A549 (cell line): ENCODE results near the gene C1QTNF7.

Source experiments
- BCL3 ChIP-seq: fragments of >200 bp; sonication (Bioruptor Twin); formaldehyde crosslinking; IDR thresholded peaks from 3 replicates; pipeline ENCODE4 v1.6.1; 2016
- CTCF ChIP-seq: fragments of >200 bp; sonication (Bioruptor Twin); formaldehyde crosslinking; IDR thresholded peaks from 3 replicates; pipeline ENCODE4 v1.5.1; 2016
- ELK1 ChIP-seq: fragments of 150-350 bp; IDR thresholded peaks from 2 replicates; pipeline ENCODE4 v1.6.1; 2014; ENCODE audit warnings: low read depth, mild to moderate bottlenecking, low read length
- POLR2A ChIP-seq: IDR thresholded peaks from 2 replicates; pipeline ENCODE4 v1.6.1; 2012; ENCODE audit warnings: mild to moderate bottlenecking, low read length
- REST ChIP-seq: fragments of 200-600 bp; sonication (generic); IDR thresholded peaks from 2 replicates; pipeline ENCODE4 v1.6.1; 2016; ENCODE audit warnings: antibody characterized with exemption, mild to moderate bottlenecking, moderate library complexity
- TF ChIP-seq, protein P1 (sequence below): IDR thresholded peaks from 2 replicates; pipeline ENCODE4 v1.6.1; 2012

GRCh38 chr4:15416357-15417232, 11.2 kb upstream of the C1QTNF7 start:
- TF ChIP-seq, protein P1, sequence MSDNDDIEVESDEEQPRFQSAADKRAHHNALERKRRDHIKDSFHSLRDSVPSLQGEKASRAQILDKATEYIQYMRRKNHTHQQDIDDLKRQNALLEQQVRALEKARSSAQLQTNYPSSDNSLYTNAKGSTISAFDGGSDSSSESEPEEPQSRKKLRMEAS = no peak
- TF ChIP-seq REST = no peak
- no peak for TF ChIP-seq CTCF
- no peak for TF ChIP-seq POLR2A
- TF ChIP-seq BCL3 = no peak
- TF ChIP-seq ELK1 = no peak
